ENCODE results near the gene BCAR3. TPM values are rescaled to one million over a fixed set of nuclear protein-coding genes. Genes with fewer than 3 reads are reported as not detected.

The BCAR3 gene
- total and polyA plus RNA-seq, 2 of the 4 experiments (the other 2 are of a cell fraction), result 41.4 to 46.4 TPM

DNA sequence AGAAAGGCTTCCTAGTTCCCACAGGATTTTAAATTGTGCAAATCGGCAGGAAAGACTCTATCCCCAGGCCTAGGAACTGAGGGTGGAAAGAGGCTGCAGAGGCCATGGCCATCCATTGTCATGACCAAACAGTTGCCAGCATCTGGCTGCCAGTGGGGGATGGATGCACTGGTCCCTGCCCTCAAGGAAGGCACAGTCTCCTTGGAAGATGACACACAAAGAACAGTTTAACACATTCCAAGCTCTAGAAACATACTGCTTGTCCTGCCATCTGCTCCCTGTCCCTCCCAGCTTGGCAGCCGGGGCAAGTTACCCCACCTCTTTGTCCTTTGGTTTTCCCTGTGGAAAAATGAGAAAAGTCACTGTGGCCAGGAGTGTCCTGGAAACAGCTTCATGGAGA, 83.2 kb downstream of the BCAR3 start:
- H3K4me1 ChIP-seq (ENCODE audit: control insufficient read depth, insufficient read depth, low read length), result peaks cover 25% of the 10 kb centered on the region
- dilution Hi-C loops (cut with HindIII; ENCODE audit: low sequenced_read_pairs, unreplicated experiment), result no loop called here
- H2BK20ac ChIP-seq (ENCODE audit: low read depth, low read length), result no peak overlapping the region
- CTCF ChIA-PET, result interaction anchor here (0.8 kb wide), 1 partner anchor 16 kb away, joined by 3 read pairs; no protein-coding TSS in a partner anchor
- H3K4me3 ChIP-seq (ENCODE audit: insufficient read depth, low read depth, low read length), result no peak overlapping the region
- no peaks in the 10 kb centered on the region for H3K36me3 ChIP-seq (ENCODE audit: control insufficient read depth, insufficient read depth, low read length)
- WGBS, 2 experiments (ENCODE audit: extremely low coverage in 2 of 2, insufficient read length in 1 of 2), result no CpG with 5 or more reads among the region's 2 CpGs
- H2BK120ac ChIP-seq (ENCODE audit: low read depth, low read length), result no peak overlapping the region
- peaks cover 52 to 99% of the 10 kb centered on the region in 2 experiments for H3K79me1 ChIP-seq (ENCODE audit: low read depth in 1 of 2, low read length in 2 of 2)
- H3K18ac ChIP-seq (ENCODE audit: low read depth, low read length), result no peak overlapping the region
- ATAC-seq (ENCODE audit: low read depth) (no peak), DNase-seq (no peak)
- POLR2A ChIA-PET (ENCODE audit: unreplicated experiment), result no interaction called here
- peaks cover 94% of the 10 kb centered on the region for H4K20me1 ChIP-seq (ENCODE audit: insufficient read depth, low read length)
- H2AK5ac ChIP-seq (ENCODE audit: low read depth, low read length), result peak overlapping the region; percentile 28; the same call in 1 of the 2 replicates
- H4K5ac ChIP-seq (ENCODE audit: low read depth, low read length), result no peak overlapping the region
- no peaks in the 10 kb centered on the region for H3K27me3 ChIP-seq (ENCODE audit: control insufficient read depth, insufficient read depth, low read length)
- no peak for TF ChIP-seq CHD1 (IDR thresholded peaks at IDR 0.05; ENCODE audit: low read depth, low read length)
- TF ChIP-seq CEBPB (IDR thresholded peaks at IDR 0.05; ENCODE audit: low read depth, low read length), result no peak
- TF ChIP-seq, protein P1, sequence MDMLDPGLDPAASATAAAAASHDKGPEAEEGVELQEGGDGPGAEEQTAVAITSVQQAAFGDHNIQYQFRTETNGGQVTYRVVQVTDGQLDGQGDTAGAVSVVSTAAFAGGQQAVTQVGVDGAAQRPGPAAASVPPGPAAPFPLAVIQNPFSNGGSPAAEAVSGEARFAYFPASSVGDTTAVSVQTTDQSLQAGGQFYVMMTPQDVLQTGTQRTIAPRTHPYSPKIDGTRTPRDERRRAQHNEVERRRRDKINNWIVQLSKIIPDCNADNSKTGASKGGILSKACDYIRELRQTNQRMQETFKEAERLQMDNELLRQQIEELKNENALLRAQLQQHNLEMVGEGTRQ (IDR thresholded peaks at IDR 0.05; ENCODE audit: low read depth, low read length), result no peak
- TF ChIP-seq RCOR1 (IDR thresholded peaks at IDR 0.05; ENCODE audit: insufficient replicate concordance, low read length), result no peak
- no peak for TF ChIP-seq RAD21 (IDR thresholded peaks at IDR 0.05; ENCODE audit: low read length)
- TF ChIP-seq, protein P2, sequence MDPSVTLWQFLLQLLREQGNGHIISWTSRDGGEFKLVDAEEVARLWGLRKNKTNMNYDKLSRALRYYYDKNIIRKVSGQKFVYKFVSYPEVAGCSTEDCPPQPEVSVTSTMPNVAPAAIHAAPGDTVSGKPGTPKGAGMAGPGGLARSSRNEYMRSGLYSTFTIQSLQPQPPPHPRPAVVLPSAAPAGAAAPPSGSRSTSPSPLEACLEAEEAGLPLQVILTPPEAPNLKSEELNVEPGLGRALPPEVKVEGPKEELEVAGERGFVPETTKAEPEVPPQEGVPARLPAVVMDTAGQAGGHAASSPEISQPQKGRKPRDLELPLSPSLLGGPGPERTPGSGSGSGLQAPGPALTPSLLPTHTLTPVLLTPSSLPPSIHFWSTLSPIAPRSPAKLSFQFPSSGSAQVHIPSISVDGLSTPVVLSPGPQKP (IDR thresholded peaks at IDR 0.05; ENCODE audit: borderline replicate concordance, low read depth, low read length), result no peak
- no peak for TF ChIP-seq FOS (IDR thresholded peaks at IDR 0.05; ENCODE audit: low read depth, low read length)
- TF ChIP-seq, protein P3, sequence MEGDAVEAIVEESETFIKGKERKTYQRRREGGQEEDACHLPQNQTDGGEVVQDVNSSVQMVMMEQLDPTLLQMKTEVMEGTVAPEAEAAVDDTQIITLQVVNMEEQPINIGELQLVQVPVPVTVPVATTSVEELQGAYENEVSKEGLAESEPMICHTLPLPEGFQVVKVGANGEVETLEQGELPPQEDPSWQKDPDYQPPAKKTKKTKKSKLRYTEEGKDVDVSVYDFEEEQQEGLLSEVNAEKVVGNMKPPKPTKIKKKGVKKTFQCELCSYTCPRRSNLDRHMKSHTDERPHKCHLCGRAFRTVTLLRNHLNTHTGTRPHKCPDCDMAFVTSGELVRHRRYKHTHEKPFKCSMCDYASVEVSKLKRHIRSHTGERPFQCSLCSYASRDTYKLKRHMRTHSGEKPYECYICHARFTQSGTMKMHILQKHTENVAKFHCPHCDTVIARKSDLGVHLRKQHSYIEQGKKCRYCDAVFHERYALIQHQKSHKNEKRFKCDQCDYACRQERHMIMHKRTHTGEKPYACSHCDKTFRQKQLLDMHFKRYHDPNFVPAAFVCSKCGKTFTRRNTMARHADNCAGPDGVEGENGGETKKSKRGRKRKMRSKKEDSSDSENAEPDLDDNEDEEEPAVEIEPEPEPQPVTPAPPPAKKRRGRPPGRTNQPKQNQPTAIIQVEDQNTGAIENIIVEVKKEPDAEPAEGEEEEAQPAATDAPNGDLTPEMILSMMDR (conservative IDR thresholded peaks at IDR 0.05; ENCODE audit: low read depth, low read length), result no peak
- no peak for TF ChIP-seq MAZ (IDR thresholded peaks at IDR 0.05; ENCODE audit: borderline replicate concordance, low read depth, low read length)
- TF ChIP-seq MAFK (IDR thresholded peaks at IDR 0.05; ENCODE audit: low read depth, low read length), result no peak
- no peak for TF ChIP-seq BHLHE40 (IDR thresholded peaks at IDR 0.05; ENCODE audit: low read depth, low read length)
- TF ChIP-seq NFE2L2 (IDR thresholded peaks at IDR 0.05; ENCODE audit: low read depth, low read length), result no peak
- no peak for TF ChIP-seq RFX5 (IDR thresholded peaks at IDR 0.05; ENCODE audit: low read depth, low read length)
- TF ChIP-seq POLR2A (IDR thresholded peaks at IDR 0.05; ENCODE audit: low read depth, low read length), result no peak
- no TSS peak for BruUV-seq (replicated peaks)
- no peak overlapping the region for H2AFZ ChIP-seq (replicated peaks; ENCODE audit: low read length, poor library complexity)
- no peak overlapping the region for H4K91ac ChIP-seq (ENCODE audit: insufficient read depth, low read depth, low read length)
- H3K4ac ChIP-seq (ENCODE audit: low read depth, low read length), result no peak overlapping the region
- no peak overlapping the region for H3K27ac ChIP-seq (ENCODE audit: insufficient read depth, low read length)
- peak overlapping the region; percentile 69; the same call in 1 of the 2 replicates for H3K23ac ChIP-seq (ENCODE audit: low read depth, low read length)
- no peak overlapping the region for H4K8ac ChIP-seq (ENCODE audit: low read depth in 2 of 2, low read length in 2 of 2)
- H3K9me1 ChIP-seq (ENCODE audit: insufficient read depth, low read length), result peaks cover 56% of the 10 kb centered on the region
- H3K56ac ChIP-seq (ENCODE audit: extremely low read depth, insufficient read depth, low read length), result no peak overlapping the region
- intact Hi-C loops (cut with micrococcal nuclease), result no loop called here
- peak overlapping the region; percentile 43; the same call in 1 of the 2 replicates for H3K14ac ChIP-seq (replicated peaks; ENCODE audit: low read depth, low read length)
- no peaks in the 10 kb centered on the region for H3K9me3 ChIP-seq (ENCODE audit: control insufficient read depth, insufficient read depth, low read length)
- no peak overlapping the region for H3K4me2 ChIP-seq (ENCODE audit: low read depth, low read length)
- no peak overlapping the region for H2BK5ac ChIP-seq (ENCODE audit: low read depth, low read length, poor library complexity, severe bottlenecking)
- H2BK15ac ChIP-seq (ENCODE audit: low read depth, low read length), result no peak overlapping the region
- in situ Hi-C loops (cut with MboI; ENCODE audit: low sequenced_read_pairs), result no loop called here
- H3K9ac ChIP-seq (ENCODE audit: low read depth, low read length), result no peak overlapping the region
- H2AK9ac ChIP-seq (replicated peaks; ENCODE audit: low read depth, low read length, poor library complexity), result no peak overlapping the region

All from IMR-90 (cell line).